SK-N-SH (cell line): ENCODE results near the gene RASIP1. TPM values are rescaled to one million over a fixed set of nuclear protein-coding genes. Genes with fewer than 3 reads are reported as not detected.
"Not testable (repeated sequence)": the region's sequence is repeated elsewhere in the genome, so short reads cannot be mapped to it uniquely, and the experiment has no call there.

ENCODE experiments used
- CTCF ChIA-PET: fragments of 300-600, 350-600 bp; formaldehyde crosslinking; extraction: SDS; loops from one replicate; lab custom pipeline; 2021; lab: Yijun Ruan, JAX
- POLR2A ChIA-PET: fragments of 350-600 bp; sonication (Branson Sonifier 250); formaldehyde crosslinking; extraction: SDS; loops from one replicate; lab custom pipeline; 2020; ENCODE audit warnings: antibody characterized with exemption, inconsistent platforms; lab: Yijun Ruan, JAX
- DNase-seq: peaks from one replicate; pipeline ENCODE4 v3.0.0; 2012
- H2AFZ ChIP-seq: fragments of 200-600 bp; sonication (generic); 2 replicates; pipeline ENCODE4 v1.8.1; 2016; ENCODE audit warnings: antibody characterized with exemption, mild to moderate bottlenecking, low read depth
- H3F3A ChIP-seq: fragments of 200-600 bp; sonication (generic); replicated peaks from 2 replicates; pipeline ENCODE3; 2016; ENCODE audit warnings: antibody characterized with exemption, mild to moderate bottlenecking; ENCODE audit not compliant: insufficient read depth
- H3K27ac ChIP-seq, 2 experiments: fragments of 200-500 bp in 1 of 2; fragments of 200-600 bp in 1 of 2; sonication (Bioruptor generic) in 1 of 2; sonication (generic), shearing (Covaris generic) in 1 of 2; 2 replicates each; pipeline versions ENCODE4 v1.5.1 to v1.6.1; 2014 to 2016; ENCODE audit warnings: low read depth in 2 of 2, inconsistent platforms in 1 of 2, low read length in 1 of 2, mild to moderate bottlenecking in 1 of 2, mixed read lengths in 1 of 2
- H3K27me3 ChIP-seq: fragments of 200-600 bp; sonication (generic), shearing (Covaris generic); 2 replicates; pipeline ENCODE4 v1.6.1; 2016; ENCODE audit warnings: mixed run types; ENCODE audit not compliant: insufficient read depth
- H3K36me3 ChIP-seq, 2 experiments: fragments of 200-500 bp in 1 of 2; fragments of 200-600 bp in 1 of 2; sonication (Bioruptor generic) in 1 of 2; sonication (generic) in 1 of 2; replicated peaks in 1 of 2; 2 replicates each; pipeline versions ENCODE3 to v1.5.1; 2014 to 2016; ENCODE audit warnings: low read length in 1 of 2, mild to moderate bottlenecking in 1 of 2; ENCODE audit not compliant: insufficient read depth in 2 of 2, control insufficient read depth in 1 of 2
- H3K4me1 ChIP-seq, 2 experiments: fragments of 200-500 bp in 1 of 2; fragments of 200-600 bp in 1 of 2; sonication (Bioruptor generic) in 1 of 2; sonication (generic), shearing (Covaris generic) in 1 of 2; 2 replicates each; pipeline versions ENCODE4 v1.5.1 to v1.6.1; 2014 to 2016; ENCODE audit warnings: low read depth in 1 of 2, low read length in 1 of 2, mixed run types in 1 of 2; ENCODE audit not compliant: insufficient read depth in 2 of 2, control insufficient read depth in 1 of 2
- H3K4me2 ChIP-seq: fragments of 200-600 bp; sonication (generic), shearing (Covaris generic); 2 replicates; pipeline ENCODE4 v1.6.1; 2017; ENCODE audit warnings: mixed run types
- H3K4me3 ChIP-seq, 2 experiments: fragments of 200-500 bp in 1 of 2; fragments of 200-600 bp in 1 of 2; sonication (Bioruptor generic) in 1 of 2; sonication (generic), shearing (Covaris generic) in 1 of 2; 2 replicates each; pipeline versions ENCODE4 v1.5.1 to v1.8.1; 2014 to 2016; ENCODE audit warnings: low read depth in 2 of 2, inconsistent platforms in 1 of 2, low read length in 1 of 2, mild to moderate bottlenecking in 1 of 2, mixed read lengths in 1 of 2, moderate library complexity in 1 of 2
- H3K79me2 ChIP-seq: fragments of 200-600 bp; sonication (generic); 2 replicates; pipeline ENCODE4 v1.8.1; 2017; ENCODE audit warnings: mild to moderate bottlenecking; ENCODE audit not compliant: insufficient read depth
- H3K9ac ChIP-seq: fragments of 200-600 bp; sonication (generic); 2 replicates; pipeline ENCODE4 v1.6.1; 2017; ENCODE audit warnings: mixed run types
- H3K9me2 ChIP-seq: fragments of 200-600 bp; sonication (generic); 2 replicates; pipeline ENCODE4 v1.6.1; 2017; ENCODE audit warnings: mixed run types
- H3K9me3 ChIP-seq: fragments of 200-600 bp; sonication (generic); 2 replicates; pipeline ENCODE4 v1.6.1; 2017; ENCODE audit warnings: mixed run types, mild to moderate bottlenecking, moderate library complexity
- H4K20me1 ChIP-seq: fragments of 200-600 bp; sonication (generic); 2 replicates; pipeline ENCODE4 v1.6.1; 2017; ENCODE audit warnings: mild to moderate bottlenecking, mixed run types; ENCODE audit not compliant: insufficient read depth
- FOSL2 ChIP-seq: IDR thresholded peaks from 2 replicates; pipeline ENCODE4 v1.4.0; 2012; ENCODE audit warnings: low read depth, mild to moderate bottlenecking, moderate library complexity, borderline replicate concordance
- FOXJ3 ChIP-seq: sonication (generic); formaldehyde crosslinking; IDR thresholded peaks from 2 replicates; pipeline ENCODE4 v1.5.1; 2020; ENCODE audit warnings: mild to moderate bottlenecking, missing genetic modification reagents
- FOXM1 ChIP-seq: IDR thresholded peaks from 2 replicates; pipeline ENCODE4 v1.4.0; 2012; ENCODE audit warnings: low read depth, mild to moderate bottlenecking
- GABPA ChIP-seq: IDR thresholded peaks from 2 replicates; pipeline ENCODE4 v1.4.0; 2012; ENCODE audit warnings: low read depth, mild to moderate bottlenecking
- JUND ChIP-seq: IDR thresholded peaks from 2 replicates; pipeline ENCODE4 v1.4.0; 2012
- MAX ChIP-seq: IDR thresholded peaks from 2 replicates; pipeline ENCODE4 v1.4.0; 2012; ENCODE audit warnings: low read depth
- MEF2A ChIP-seq: IDR thresholded peaks from 2 replicates; pipeline ENCODE4 v1.4.0; 2012; ENCODE audit warnings: low read depth, borderline replicate concordance
- NFIC ChIP-seq: IDR thresholded peaks from 2 replicates; pipeline ENCODE4 v1.4.0; 2012; ENCODE audit warnings: borderline replicate concordance
- RCOR1 ChIP-seq: fragments of 150-350 bp; IDR thresholded peaks from 2 replicates; pipeline ENCODE4 v1.6.1; 2017; ENCODE audit warnings: antibody characterized with exemption, low read length
- RFX5 ChIP-seq: IDR thresholded peaks from 2 replicates; pipeline ENCODE4 v1.6.1; 2012; ENCODE audit warnings: mild to moderate bottlenecking, improper control_type of control experiment, low read length
- RXRA ChIP-seq: IDR thresholded peaks from 2 replicates; pipeline ENCODE4 v1.4.0; 2012; ENCODE audit warnings: low read depth, mild to moderate bottlenecking, borderline replicate concordance
- SIN3A ChIP-seq: IDR thresholded peaks from 2 replicates; pipeline ENCODE4 v1.6.1; 2012; ENCODE audit warnings: low read depth, mild to moderate bottlenecking, low read length, moderate library complexity, borderline replicate concordance
- SMC3 ChIP-seq: IDR thresholded peaks from 2 replicates; pipeline ENCODE4 v1.6.1; 2012; ENCODE audit warnings: low read depth, low read length, improper control_type of control experiment
- YY1 ChIP-seq: IDR thresholded peaks from 2 replicates; pipeline ENCODE4 v1.4.0; 2012; ENCODE audit warnings: low read depth, mild to moderate bottlenecking
- ZBTB33 ChIP-seq: IDR thresholded peaks from 2 replicates; pipeline ENCODE4 v1.4.0; 2012; ENCODE audit warnings: low read depth, borderline replicate concordance
- WGBS: methylation state at CpG from one replicate; pipeline ENCODE4 v1.1.6; 2017; ENCODE audit warnings: low lambda C conversion rate; 5-methylcytosine and 5-hydroxymethylcytosine counted together
- polyA plus RNA-seq, 3 experiments: library from polyadenylated mRNA; depleted of rRNA; stranded (reverse); fragments of >200 nt; gene quantifications; 2 replicates each; pipeline ENCODE4 v1.2.3, GENCODE V29; 2012

Gene RASIP1
- polyA plus RNA-seq (2012; rRNA removed), result 0.36 and 0.41 TPM in 2 replicates
- polyA plus RNA-seq (2012; cell fraction: cytosol; rRNA removed), result 0.24 TPM in 2 replicates
- polyA plus RNA-seq (2012; cell fraction: nucleus; rRNA removed), result 0.42 and 0.55 TPM in 2 replicates

- TF ChIP-seq RCOR1 (no peak), MEF2A (no peak), FOXM1 (no peak), SIN3A (no peak), ZBTB33 (no peak), GABPA (no peak), RFX5 (no peak), FOSL2 (no peak), NFIC (no peak), MAX (no peak), JUND (no peak), SMC3 (no peak), RXRA (no peak), FOXJ3 (CRISPR knock-in tag) (no peak), YY1 (no peak)
- peak within 1 kb of the TSS; percentile 53 to 57; a peak in 3 of 4 replicates for H3K4me3 ChIP-seq
- WGBS, result 91% methylated on average over 25 of the region's 27 CpGs
Observed at GRCh38 chr19:48740164-48740972, at the start of gene RASIP1. TSS of gene RASIP1 (minus strand) at chr19:48740610. CDS start at chr19:48740282, 328 bp downstream.

DNA sequence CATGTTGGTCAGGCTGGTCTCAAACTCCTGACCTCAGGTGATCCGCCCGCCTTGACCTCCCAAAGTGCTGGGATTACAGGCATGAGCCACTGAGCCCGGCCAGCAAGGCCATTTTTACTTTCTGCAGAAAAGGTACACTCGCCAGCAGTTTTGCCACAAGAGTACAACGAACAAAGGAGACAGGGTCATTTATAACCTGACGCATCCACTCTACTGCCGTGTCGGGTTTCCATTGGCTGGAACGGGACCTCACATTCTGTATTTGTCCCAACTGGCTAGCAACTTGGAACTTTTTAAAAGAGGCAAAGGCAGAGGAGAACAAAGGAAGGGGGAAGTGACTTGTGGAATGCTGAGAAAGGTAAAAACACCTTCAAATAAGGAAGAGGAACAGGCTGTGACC lies 46.9 kb upstream of the RASIP1 start:
- H2AFZ ChIP-seq, H3K27me3 ChIP-seq, H3K9me3 ChIP-seq, H4K20me1 ChIP-seq, H3K9me2 ChIP-seq, H3K4me3 ChIP-seq, DNase-seq, H3F3A ChIP-seq, H3K36me3 ChIP-seq, H3K4me1 ChIP-seq, H3K9ac ChIP-seq, H3K79me2 ChIP-seq, H3K27ac ChIP-seq, H3K4me2 ChIP-seq, POLR2A ChIA-PET: not testable (repeated sequence)
- CTCF ChIA-PET, result interaction anchor here (0.6 to 20.7 kb wide), 44 partner anchors 8 to 311 kb away, joined by 3 to 457 read pairs (median 5); partner anchors contain the start of genes BAX, CA11, FUT2 and GYS1
- 72% methylated on average over 9 of the region's 9 CpGs for WGBS

More at GRCh38 chr19:48740164-48740972, at the start of gene RASIP1:
- peaks cover 7% of the 10 kb centered on the region for H3F3A ChIP-seq
- no peaks in the 10 kb centered on the region for H3K9me2 ChIP-seq
- peak within 1 kb of the TSS; percentile 87 for H3K4me2 ChIP-seq
- H2AFZ ChIP-seq, result peak within 1 kb of the TSS; percentile 88; the same call in 1 of the 2 replicates
- DNase-seq, result no peak
- H3K27me3 ChIP-seq, result no peaks in the 10 kb centered on the region
- H3K4me1 ChIP-seq, result peaks cover 0 to 16% of the 10 kb centered on the region in 2 experiments; a peak in 1 of 4 replicates
- CTCF ChIA-PET, result interaction anchor here (1.0 to 2.2 kb wide), 5 partner anchors 13 to 95 kb away, joined by 3 to 22 read pairs (median 12); partner anchors contain the start of gene CA11
- no peaks in the 10 kb centered on the region for H4K20me1 ChIP-seq
- no peaks in the 10 kb centered on the region for H3K36me3 ChIP-seq
- H3K27ac ChIP-seq, result no peak within 1 kb of the TSS
- no peaks in the 10 kb centered on the region for H3K9me3 ChIP-seq
- no peaks in the 10 kb centered on the region for H3K79me2 ChIP-seq
- H3K9ac ChIP-seq, result 0 out of 2 replicates have a peak within 1 kb of the TSS, but pooled peaks have one; percentile 34
- POLR2A ChIA-PET, result interaction anchor here (1.0 to 1.7 kb wide), 2 partner anchors 20 to 65 kb away, joined by 3 to 9 read pairs; no protein-coding TSS in a partner anchor

- CTCF ChIA-PET, result interaction anchor here (0.7 to 20.7 kb wide), 5 partner anchors 9 to 224 kb away, joined by 3 to 457 read pairs (median 8); partner anchors contain the start of gene HSD17B14
Observed at GRCh38 chr19:48786422-48786821, 46.0 kb upstream of the RASIP1 start.

More at GRCh38 chr19:48786422-48786821, 46.0 kb upstream of the RASIP1 start:
- H3K27ac ChIP-seq, H3F3A ChIP-seq, H3K9me2 ChIP-seq, DNase-seq, H3K36me3 ChIP-seq, H3K4me1 ChIP-seq, H3K9ac ChIP-seq, H3K79me2 ChIP-seq, POLR2A ChIA-PET, H3K27me3 ChIP-seq, H3K4me3 ChIP-seq, H4K20me1 ChIP-seq, H3K9me3 ChIP-seq, H3K4me2 ChIP-seq, H2AFZ ChIP-seq: not testable (repeated sequence)
- WGBS, result 90% methylated on average over 7 of the region's 7 CpGs
